Transverse colon (tissue), 4 donors: ENCODE measurements around the gene VWDE.

ENCODE experiments used
- CTCF ChIP-seq, 5 experiments: fragments of 200-600 bp in 3 of 5; fragments of 450-650 bp in 2 of 5; sonication (generic) in 3 of 5; IDR thresholded peaks; 1 replicate in 2 of 5; 2 replicates in 3 of 5; pipeline ENCODE4 v1.5.1; 2016 to 2017; ENCODE audit warnings: antibody characterized with exemption in 5 of 5, inconsistent platforms in 3 of 5, mild to moderate bottlenecking in 2 of 5, moderate library complexity in 1 of 5
- POLR2A ChIP-seq: fragments of 450-650 bp; IDR thresholded peaks from one replicate; pipeline ENCODE4 v1.6.1; 2016; ENCODE audit warnings: antibody characterized with exemption, mild to moderate bottlenecking, moderate library complexity
- POLR2AphosphoS5 ChIP-seq, 3 donors: sonication (generic); formaldehyde crosslinking; IDR thresholded peaks; one replicate each; pipeline ENCODE4 v1.6.1; 2016; ENCODE audit warnings: antibody characterized with exemption in 3 of 3

DNA sequence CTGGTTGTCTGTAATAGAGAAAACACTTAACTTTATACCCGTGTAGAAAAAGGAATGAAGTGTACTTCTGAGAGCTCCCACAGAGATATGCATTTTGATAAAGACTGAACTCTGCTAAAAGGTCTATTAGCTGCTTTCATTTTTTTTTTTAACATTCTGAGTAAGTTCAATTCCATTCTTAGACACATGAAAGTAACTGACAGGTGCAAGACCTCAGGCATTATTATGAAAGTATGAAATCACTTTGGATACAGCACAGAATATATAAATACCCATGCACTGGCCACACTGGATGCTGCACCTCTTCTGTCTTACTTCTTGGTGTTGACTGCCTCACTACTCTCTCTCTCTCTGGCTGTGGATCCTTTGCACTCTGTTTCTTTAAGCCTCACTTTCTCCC lies 46.2 kb downstream of the VWDE start:
- TF ChIP-seq CTCF (IDR thresholded peaks at IDR 0.05) (no peak), POLR2A (no peak), POLR2AphosphoS5 (IDR thresholded peaks at IDR 0.05) (no peak)
